Inflammatory macrophage treated with lipopolysaccharide for 1 hour (primary cell): ENCODE data around the gene ZNF106.

Experiments used
- DNase-seq, 2 donors: peaks; one replicate each; pipeline ENCODE4 v3.0.0-alpha.2; 2020 to 2022

The ZNF106 gene

DNA sequence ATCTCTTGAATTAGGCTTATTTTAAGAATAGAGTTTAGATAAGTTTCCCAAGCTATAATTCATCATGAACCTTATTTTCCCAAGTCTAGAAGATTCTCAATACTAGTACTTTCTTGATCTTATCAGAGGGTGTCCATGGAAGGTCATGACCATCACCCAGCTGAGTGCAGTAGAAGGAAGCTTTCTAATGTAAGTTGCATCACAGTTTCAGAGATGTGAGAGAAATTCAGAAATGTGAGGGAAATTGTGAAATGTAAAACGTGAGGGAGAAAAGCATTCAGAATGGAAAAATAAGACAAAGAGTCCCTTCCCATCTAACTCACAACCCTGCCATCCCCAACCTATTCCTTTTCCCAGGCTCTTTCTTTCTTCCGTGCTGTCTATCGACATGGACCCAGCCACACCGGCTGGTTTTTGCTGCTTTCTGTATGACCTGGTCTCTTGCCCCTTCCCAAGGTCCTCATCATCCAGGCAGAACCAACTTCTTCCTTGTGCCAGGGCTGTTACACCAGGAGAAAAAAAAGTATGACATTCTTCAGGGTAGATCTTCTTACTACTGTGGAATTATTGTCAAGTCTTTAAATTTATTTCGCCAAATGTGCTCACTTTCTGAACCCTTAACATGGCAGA is 124.9 kb downstream of the ZNF106 start:
- DNase-seq, result peak; percentile 29 to 45

DNA sequence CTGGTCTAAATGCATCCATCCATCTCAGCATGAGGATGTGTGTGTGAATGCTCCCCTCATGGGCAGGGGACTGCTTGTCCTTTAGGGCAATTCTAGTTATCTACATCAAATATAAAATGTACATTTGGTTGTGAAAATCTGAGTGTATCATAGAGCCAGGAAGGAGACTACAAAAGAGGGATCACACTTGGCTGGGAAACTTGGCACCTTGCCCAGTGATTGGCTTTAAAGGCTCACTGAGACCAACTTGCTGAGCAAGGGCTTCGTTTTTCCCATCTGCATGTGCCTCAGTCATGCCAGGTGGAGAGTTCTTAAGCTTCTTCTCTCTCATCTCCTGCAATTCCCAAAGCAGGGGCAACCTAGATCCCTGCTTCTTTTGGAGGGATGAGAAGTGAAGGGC is 126.4 kb downstream of the ZNF106 start:
- DNase-seq, result no peak

DNA sequence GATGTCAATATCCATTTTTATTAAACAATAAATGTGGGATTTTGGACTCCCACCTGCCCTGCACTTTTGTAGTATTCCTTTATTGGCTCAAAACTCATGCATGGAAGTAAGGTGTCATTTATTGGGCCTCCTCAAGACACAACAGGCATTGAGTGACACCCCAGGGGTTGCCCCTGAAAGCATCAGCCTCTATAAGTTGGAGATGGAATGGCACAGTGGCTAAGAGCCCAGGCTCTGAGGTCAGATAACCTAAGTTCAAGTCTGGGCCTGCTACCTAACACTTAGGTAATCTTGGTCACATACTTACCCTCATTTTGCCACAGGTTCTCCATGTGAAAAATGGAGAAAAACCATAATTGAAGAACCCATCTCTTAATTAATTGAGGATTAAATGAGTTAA is 127.0 kb downstream of the ZNF106 start:
- DNase-seq, result no peak

DNA sequence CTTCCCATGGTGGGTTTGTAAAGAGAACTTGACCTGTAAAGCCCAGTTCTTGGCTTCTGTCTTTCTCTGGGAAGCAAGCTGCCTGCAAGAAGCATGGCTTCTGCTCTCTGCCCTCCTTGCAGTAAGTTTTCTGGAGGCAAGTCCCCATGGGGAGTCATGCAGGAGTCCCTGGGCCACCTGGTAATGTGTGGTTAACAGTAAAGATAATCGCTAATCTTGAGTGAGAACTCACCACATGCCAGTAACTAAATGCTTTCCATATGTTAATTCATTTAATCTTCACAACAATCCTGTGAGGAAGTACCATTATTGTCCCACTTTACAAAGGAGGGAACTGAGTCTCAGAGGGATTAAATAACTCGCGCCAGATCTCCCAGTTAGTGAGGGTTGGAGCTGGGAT is 127.5 kb downstream of the ZNF106 start:
- no peak for DNase-seq
